HG03135 (cell line): ENCODE measurements around the gene ADCY4.
A peak's percentile ranks its signal among the peaks of the same experiment; 100 is the strongest.

Source experiments
- ATAC-seq: cut with Tn5 transposase; IDR thresholded peaks from one replicate; pipeline ENCODE4 v1.9.1; 2021; ENCODE audit warnings: mild to moderate bottlenecking, moderate library complexity; ENCODE audit not compliant: unreplicated experiment

The ADCY4 gene

DNA sequence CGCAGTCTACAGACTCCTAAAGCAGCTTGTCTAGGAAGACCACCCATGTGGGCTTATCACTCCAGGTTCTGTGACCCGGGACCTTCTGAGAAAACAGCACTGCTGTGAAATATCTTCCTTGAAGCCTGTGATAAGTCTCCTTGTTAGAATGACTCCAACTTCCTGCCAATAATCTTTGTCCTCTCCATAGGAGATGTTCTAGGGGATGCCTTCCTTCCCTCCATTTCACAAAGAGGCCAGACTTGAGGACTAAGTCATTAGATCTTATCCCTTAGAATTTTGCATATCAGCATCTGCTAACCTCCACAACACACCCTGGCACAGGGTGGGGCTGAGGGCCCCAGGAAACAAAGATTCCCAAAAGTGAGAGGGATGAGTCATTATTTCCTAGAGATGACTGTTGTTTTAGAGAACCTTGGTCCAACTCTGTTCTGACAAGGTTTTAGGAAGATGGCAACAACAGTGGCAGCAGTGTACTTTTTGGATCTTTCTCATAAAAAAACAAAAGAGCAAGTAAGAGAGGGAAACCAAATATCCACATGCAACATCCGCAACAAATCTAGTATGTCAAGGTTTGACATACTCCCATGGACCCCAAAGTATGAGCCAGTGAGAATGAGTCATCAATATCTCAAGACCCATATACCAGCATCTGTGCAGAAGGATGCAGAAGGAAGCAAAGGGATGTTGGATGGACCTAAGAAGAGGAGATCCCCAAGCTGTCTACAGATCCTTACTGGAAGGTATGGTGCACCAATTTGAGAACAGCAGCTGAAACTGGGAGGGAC, 17.5 kb downstream of the ADCY4 start:
- ATAC-seq: no peak

DNA sequence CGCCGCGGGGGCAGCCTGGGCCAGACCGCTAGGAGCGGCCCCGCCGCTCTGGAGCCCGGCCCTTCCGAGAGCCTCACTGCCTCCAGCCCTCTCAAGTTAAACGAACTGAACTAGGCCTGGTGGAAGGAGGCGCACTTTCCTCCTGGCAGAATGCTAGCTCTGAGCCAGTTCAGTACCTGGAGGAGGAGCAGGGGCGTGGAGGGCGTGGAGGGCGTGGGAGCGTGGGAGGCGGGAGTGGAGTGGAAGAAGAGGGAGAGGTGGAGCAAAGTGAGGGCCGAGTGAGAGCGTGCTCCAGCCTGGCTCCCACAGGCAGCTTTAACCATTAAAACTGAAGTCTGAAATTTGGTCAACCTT, 18.3 kb downstream of the ADCY4 start:
- no peak for ATAC-seq

- ATAC-seq: no peak
These were observed 18.9 kb downstream of the ADCY4 start for GRCh38 chr14:24315807-24316596.

DNA sequence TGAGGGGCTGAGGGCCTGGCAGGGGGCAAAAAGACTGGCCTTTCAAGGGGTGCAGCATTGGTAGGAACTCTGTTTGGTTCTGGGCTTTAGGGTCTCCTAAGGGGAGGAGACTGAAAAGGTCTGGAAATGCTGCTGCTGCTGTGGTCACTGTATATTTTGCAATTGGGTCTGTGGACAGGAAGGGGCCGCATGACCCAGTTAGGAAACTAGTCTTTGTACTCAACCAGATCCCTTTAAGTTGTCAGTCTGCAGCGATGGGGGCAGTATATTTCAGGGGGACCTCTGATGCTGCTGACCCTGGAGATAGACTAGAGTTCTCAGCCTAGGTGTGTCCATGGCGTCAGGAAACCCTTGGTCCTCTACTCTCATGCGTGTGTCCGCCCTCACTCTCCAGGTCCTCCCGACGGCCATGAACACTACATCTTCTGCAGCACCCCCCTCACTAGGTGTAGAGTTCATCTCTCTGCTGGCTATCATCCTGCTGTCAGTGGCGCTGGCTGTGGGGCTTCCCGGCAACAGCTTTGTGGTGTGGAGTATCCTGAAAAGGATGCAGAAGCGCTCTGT, 19.5 kb downstream of the ADCY4 start:
- no peak for ATAC-seq

- ATAC-seq: no peak
These were observed 20.3 kb downstream of the ADCY4 start for GRCh38 chr14:24314377-24315193.

GRCh38 chr14:24313913-24314312, 21.0 kb downstream of the ADCY4 start:
- ATAC-seq: no peak

- ATAC-seq: no peak
These were observed 21.9 kb downstream of the ADCY4 start for GRCh38 chr14:24312736-24313507.

GRCh38 chr14:24311837-24312615, 22.8 kb downstream of the ADCY4 start:
- no peak for ATAC-seq

DNA sequence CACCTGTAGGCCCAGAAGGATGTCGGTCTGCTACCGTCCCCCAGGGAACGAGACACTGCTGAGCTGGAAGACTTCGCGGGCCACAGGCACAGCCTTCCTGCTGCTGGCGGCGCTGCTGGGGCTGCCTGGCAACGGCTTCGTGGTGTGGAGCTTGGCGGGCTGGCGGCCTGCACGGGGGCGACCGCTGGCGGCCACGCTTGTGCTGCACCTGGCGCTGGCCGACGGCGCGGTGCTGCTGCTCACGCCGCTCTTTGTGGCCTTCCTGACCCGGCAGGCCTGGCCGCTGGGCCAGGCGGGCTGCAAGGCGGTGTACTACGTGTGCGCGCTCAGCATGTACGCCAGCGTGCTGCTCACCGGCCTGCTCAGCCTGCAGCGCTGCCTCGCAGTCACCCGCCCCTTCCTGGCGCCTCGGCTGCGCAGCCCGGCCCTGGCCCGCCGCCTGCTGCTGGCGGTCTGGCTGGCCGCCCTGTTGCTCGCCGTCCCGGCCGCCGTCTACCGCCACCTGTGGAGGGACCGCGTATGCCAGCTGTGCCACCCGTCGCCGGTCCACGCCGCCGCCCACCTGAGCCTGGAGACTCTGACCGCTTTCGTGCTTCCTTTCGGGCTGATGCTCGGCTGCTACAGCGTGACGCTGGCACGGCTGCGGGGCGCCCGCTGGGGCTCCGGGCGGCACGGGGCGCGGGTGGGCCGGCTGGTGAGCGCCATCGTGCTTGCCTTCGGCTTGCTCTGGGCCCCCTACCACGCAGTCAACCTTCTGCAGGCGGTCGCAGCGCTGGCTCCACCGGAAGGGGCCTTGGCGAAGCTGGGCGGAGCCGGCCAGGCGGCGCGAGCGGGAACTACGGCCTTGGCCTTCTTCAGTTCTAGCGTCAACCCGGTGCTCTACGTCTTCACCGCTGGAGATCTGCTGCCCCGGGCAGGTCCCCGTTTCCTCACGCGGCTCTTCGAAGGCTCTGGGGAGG, 23.9 kb downstream of the ADCY4 start, which contains the start of gene LTB4R:
LTB4R (plus strand) TSS at position 857 of the 959 bp plus-strand sequence. CDS start 4,150 bp downstream, outside the sequence.
- ATAC-seq: peak; percentile 68

GRCh38 chr14:24310265-24310645, 24.6 kb downstream of the ADCY4 start:
- no peak for ATAC-seq

DNA sequence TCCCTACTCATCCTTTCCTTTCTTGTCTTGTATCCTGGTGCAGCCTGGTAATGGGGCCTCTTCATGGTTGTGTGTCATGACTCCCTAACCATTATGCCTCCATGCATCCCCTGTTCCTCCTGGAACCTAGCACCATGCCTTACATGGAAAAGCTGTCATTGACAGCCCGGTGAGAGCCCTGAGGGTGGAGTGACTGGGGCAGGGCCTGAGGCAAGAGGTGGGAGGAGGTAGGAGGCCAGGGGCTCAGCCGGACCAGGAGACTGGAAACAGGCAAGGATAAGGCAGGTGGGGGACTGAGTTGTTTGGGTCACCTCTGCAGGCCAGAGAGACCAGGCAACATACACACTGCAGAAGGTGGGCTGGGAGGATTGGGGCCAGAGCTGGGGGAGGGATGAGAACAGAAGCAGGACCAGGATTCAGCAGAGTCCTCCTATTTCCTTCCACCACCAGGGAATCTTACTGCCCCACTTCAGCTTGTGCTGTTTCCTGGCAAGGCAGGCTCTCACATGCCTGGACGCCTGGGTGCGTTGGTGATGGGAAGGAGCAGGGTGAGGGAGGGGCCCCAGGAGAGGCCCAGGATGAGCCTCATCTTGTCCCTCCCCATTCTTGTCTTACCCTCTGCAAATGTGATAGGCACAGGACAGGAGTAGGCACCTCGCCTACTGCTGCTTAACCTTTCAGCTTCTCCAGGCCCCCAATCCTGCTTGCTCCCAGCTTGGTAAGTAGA, 25.2 kb downstream of the ADCY4 start, which contains the start of gene LTB4R2:
LTB4R2 (plus strand) TSS at position 603 of the 727 bp plus-strand sequence. CDS start 525 bp downstream, outside the sequence.
- ATAC-seq: no peak

GRCh38 chr14:24308342-24309124, 26.3 kb downstream of the ADCY4 start:
- ATAC-seq: no peak

- ATAC-seq: no peak
These were observed 27.1 kb downstream of the ADCY4 start, which contains the start of gene CIDEB for GRCh38 chr14:24307575-24308341. Gene CIDEB, minus strand, starts transcription at chr14:24307977. Its CDS starts 119 bp downstream, at chr14:24307858.

- no peak for ATAC-seq
These were observed 27.7 kb downstream of the ADCY4 start for GRCh38 chr14:24307156-24307574.

GRCh38 chr14:24304019-24304387, 30.9 kb downstream of the ADCY4 start:
- no peak for ATAC-seq
